H1 (cell line): Measurements from ENCODE around the gene KIAA1328. TPM values are rescaled to one million over a fixed set of nuclear protein-coding genes. Genes with fewer than 3 reads are reported as not detected.

Experiments
- CTCF ChIA-PET: fragments of 300-600 bp; sonication (Branson Sonifier 250); formaldehyde crosslinking; loops from one replicate; lab custom pipeline; 2021; ENCODE audit not compliant: partially characterized antibody; lab: Charles Lee
- POLR2A ChIA-PET: fragments of 300-600 bp; sonication (Branson Sonifier 250); formaldehyde crosslinking; loops from one replicate; lab custom pipeline; 2021; ENCODE audit warnings: inconsistent platforms; ENCODE audit not compliant: partially characterized antibody; lab: Charles Lee
- DNase-seq, 2 experiments: peaks; one replicate each; pipeline versions ENCODE4 v3.0.0 to v3.0.0-alpha.2; 2010 to 2022; ENCODE audit warnings: low spot score in 2 of 2, low read depth in 1 of 2, mixed read lengths in 1 of 2
- FAIRE-seq: peaks from 2 replicates; lab custom pipeline; 2011; peaks lifted over from hg19 to GRCh38; lab: Jason Lieb, UNC
- H2AFZ ChIP-seq: 2 replicates; pipeline ENCODE4 v1.8.1; 2012; ENCODE audit warnings: low read length, inconsistent platforms
- H2AK5ac ChIP-seq: 2 replicates; pipeline ENCODE4 v1.6.1; 2013; ENCODE audit warnings: low read depth, low read length
- H2BK120ac ChIP-seq: replicated peaks from 2 replicates; pipeline ENCODE3; 2013; ENCODE audit warnings: low read depth, low read length, inconsistent platforms
- H2BK12ac ChIP-seq: 2 replicates; pipeline ENCODE4 v1.6.1; 2013; ENCODE audit warnings: low read depth, low read length
- H2BK15ac ChIP-seq: 2 replicates; pipeline ENCODE4 v1.6.1; 2013; ENCODE audit warnings: low read length
- H2BK20ac ChIP-seq: 2 replicates; pipeline ENCODE4 v1.6.1; 2013; ENCODE audit warnings: low read length
- H2BK5ac ChIP-seq: 2 replicates; pipeline ENCODE4 v1.6.1; 2013; ENCODE audit warnings: low read depth, low read length
- H3K14ac ChIP-seq: 2 replicates; pipeline ENCODE4 v1.6.1; 2013; ENCODE audit warnings: inconsistent platforms; ENCODE audit not compliant: insufficient read length
- H3K18ac ChIP-seq: 2 replicates; pipeline ENCODE4 v1.6.1; 2013; ENCODE audit warnings: low read length; ENCODE audit errors: extremely low read depth
- H3K23ac ChIP-seq: 2 replicates; pipeline ENCODE4 v1.6.1; 2013; ENCODE audit warnings: inconsistent platforms; ENCODE audit not compliant: insufficient read length
- H3K23me2 ChIP-seq: 2 replicates; pipeline ENCODE4 v1.6.1; 2013; ENCODE audit warnings: low read depth, low read length
- H3K27ac ChIP-seq: 2 replicates; pipeline ENCODE4 v1.6.1; 2011; ENCODE audit warnings: low read depth, low read length, inconsistent platforms
- H3K27me3 ChIP-seq, 4 experiments: replicated peaks in 1 of 4; 1 replicate in 1 of 4; 2 replicates in 3 of 4; pipeline versions ENCODE4 v1.6.1 to v1.8.1; 2011 to 2013; ENCODE audit warnings: low read length in 3 of 4, mild to moderate bottlenecking in 3 of 4, inconsistent platforms in 2 of 4, mixed read lengths in 2 of 4, moderate library complexity in 1 of 4; ENCODE audit not compliant: control insufficient read depth in 3 of 4, insufficient read depth in 3 of 4; ENCODE audit errors: extremely low read depth in 1 of 4
- H3K36me3 ChIP-seq, 4 experiments: 2 replicates each; pipeline versions ENCODE4 v1.6.1 to v1.8.1; 2011 to 2013; ENCODE audit warnings: mild to moderate bottlenecking in 4 of 4, low read length in 3 of 4, moderate library complexity in 2 of 4, control low read depth in 1 of 4, inconsistent platforms in 1 of 4; ENCODE audit not compliant: insufficient read depth in 4 of 4, control insufficient read depth in 2 of 4
- H3K4ac ChIP-seq: replicated peaks from 2 replicates; pipeline ENCODE3; 2013; ENCODE audit warnings: low read length, low read depth, mixed read lengths, inconsistent platforms; ENCODE audit not compliant: insufficient read length
- H3K4me1 ChIP-seq, 4 experiments: replicated peaks in 1 of 4; 1 replicate in 1 of 4; 2 replicates in 3 of 4; pipeline versions ENCODE4 v1.6.1 to v1.8.1; 2011 to 2013; ENCODE audit warnings: low read length in 3 of 4, inconsistent platforms in 2 of 4, mixed read lengths in 1 of 4; ENCODE audit not compliant: insufficient read depth in 4 of 4, control insufficient read depth in 3 of 4
- H3K4me2 ChIP-seq, 2 experiments: 2 replicates each; pipeline versions ENCODE4 v1.6.1 to v1.8.1; 2011 to 2013; ENCODE audit warnings: low read depth in 2 of 2, low read length in 2 of 2, control low read depth in 1 of 2, inconsistent platforms in 1 of 2, mild to moderate bottlenecking in 1 of 2; ENCODE audit not compliant: insufficient read depth in 1 of 2
- H3K4me3 ChIP-seq, 4 experiments: fragments of 200-600, 300-600 bp in 1 of 4; sonication (generic), shearing (Covaris generic), sonication (Bioruptor Twin) in 1 of 4; 2 replicates each; pipeline versions ENCODE4 v1.5.1 to v1.8.1; 2011 to 2016; ENCODE audit warnings: low read length in 4 of 4, low read depth in 3 of 4, control low read depth in 2 of 4, inconsistent platforms in 2 of 4, mild to moderate bottlenecking in 2 of 4, mixed read lengths in 1 of 4, moderate library complexity in 1 of 4; ENCODE audit not compliant: insufficient read depth in 2 of 4; ENCODE audit errors: extremely low read depth in 1 of 4
- H3K56ac ChIP-seq: replicated peaks from 2 replicates; pipeline ENCODE3; 2013; ENCODE audit warnings: low read depth, mild to moderate bottlenecking, mixed read lengths, low read length, inconsistent platforms; ENCODE audit not compliant: insufficient read length
- H3K79me1 ChIP-seq: 2 replicates; pipeline ENCODE4 v1.6.1; 2013; ENCODE audit warnings: low read depth, low read length, control low read depth
- H3K79me2 ChIP-seq, 2 experiments: 2 replicates each; pipeline versions ENCODE4 v1.6.1 to v1.8.1; 2012 to 2013; ENCODE audit warnings: low read length in 2 of 2, mild to moderate bottlenecking in 2 of 2, inconsistent platforms in 1 of 2; ENCODE audit not compliant: insufficient read depth in 2 of 2, control insufficient read depth in 1 of 2
- H3K9ac ChIP-seq, 4 experiments: replicated peaks in 1 of 4; 1 replicate in 1 of 4; 2 replicates in 3 of 4; pipeline versions ENCODE4 v1.6.1 to v1.8.1; 2011 to 2013; ENCODE audit warnings: low read depth in 3 of 4, low read length in 3 of 4, control low read depth in 2 of 4, mild to moderate bottlenecking in 2 of 4, moderate library complexity in 2 of 4, inconsistent platforms in 1 of 4; ENCODE audit errors: extremely low read depth in 1 of 4
- H3K9me3 ChIP-seq, 2 experiments: 2 replicates each; pipeline versions ENCODE4 v1.6.1 to v1.8.1; 2012 to 2013; ENCODE audit warnings: mild to moderate bottlenecking in 2 of 2, moderate library complexity in 2 of 2, control low read depth in 1 of 2, inconsistent platforms in 1 of 2, low read depth in 1 of 2, low read length in 1 of 2, mixed read lengths in 1 of 2; ENCODE audit not compliant: insufficient read depth in 2 of 2
- H4K20me1 ChIP-seq, 2 experiments: replicated peaks in 1 of 2; 2 replicates each; pipeline versions ENCODE3 to v1.8.1; 2011 to 2013; ENCODE audit warnings: inconsistent platforms in 2 of 2, low read length in 2 of 2, mild to moderate bottlenecking in 1 of 2; ENCODE audit not compliant: insufficient read depth in 2 of 2, control insufficient read depth in 1 of 2
- H4K5ac ChIP-seq: 2 replicates; pipeline ENCODE4 v1.6.1; 2013; ENCODE audit warnings: low read length, low read depth, mixed read lengths, inconsistent platforms; ENCODE audit not compliant: insufficient read length
- H4K8ac ChIP-seq: 2 replicates; pipeline ENCODE4 v1.8.0; 2013; ENCODE audit warnings: mild to moderate bottlenecking, moderate library complexity, low read length, inconsistent platforms; ENCODE audit not compliant: insufficient read depth; ENCODE audit errors: extremely low read depth
- H4K91ac ChIP-seq: replicated peaks from 2 replicates; pipeline ENCODE3; 2013; ENCODE audit warnings: low read length, mixed read lengths, inconsistent platforms; ENCODE audit not compliant: insufficient read length
- BACH1 ChIP-seq: IDR thresholded peaks from 2 replicates; pipeline ENCODE4 v1.6.1; 2012; ENCODE audit warnings: low read length, improper control_type of control experiment
- EP300 ChIP-seq, 2 experiments: IDR thresholded peaks; 1 replicate in 1 of 2; 2 replicates in 1 of 2; pipeline ENCODE4 v1.6.1; 2011 to 2012; ENCODE audit warnings: low read depth in 2 of 2, low read length in 2 of 2, mild to moderate bottlenecking in 2 of 2, borderline replicate concordance in 1 of 2, inconsistent platforms in 1 of 2, moderate library complexity in 1 of 2
- KDM4A ChIP-seq: IDR thresholded peaks from one replicate; pipeline ENCODE4 v1.7.1; 2012; ENCODE audit warnings: low read depth, mild to moderate bottlenecking, moderate library complexity, low read length, inconsistent platforms; ENCODE audit not compliant: severe bottlenecking
- NANOG ChIP-seq: IDR thresholded peaks from 2 replicates; pipeline ENCODE4 v1.6.1; 2011; ENCODE audit warnings: low read length, low read depth, mild to moderate bottlenecking, inconsistent platforms; ENCODE audit not compliant: insufficient read depth, poor library complexity, severe bottlenecking
- PHF8 ChIP-seq: fragments of 200-600 bp; sonication (generic); conservative IDR thresholded peaks from 2 replicates; pipeline ENCODE4 v1.7.1; 2012; ENCODE audit warnings: low read depth, mild to moderate bottlenecking, inconsistent platforms, low read length, moderate library complexity
- WGBS, 2 experiments: shearing (Covaris generic) in 1 of 2; methylation state at CpG; one replicate each; pipeline versions ENCODE4 v1.1.6 to v1.1.7; 2013 to 2015; ENCODE audit warnings: low lambda C conversion rate in 2 of 2, mixed read lengths in 2 of 2, inconsistent platforms in 1 of 2, low coverage in 1 of 2, missing lambda C conversion rate in 1 of 2; ENCODE audit not compliant: insufficient replicate concordance in 2 of 2, insufficient coverage in 1 of 2, insufficient read length in 1 of 2; ENCODE audit errors: extremely low coverage in 1 of 2, missing lambda C conversion rate in 1 of 2; 5-methylcytosine and 5-hydroxymethylcytosine counted together
- polyA plus RNA-seq, 7 experiments: library from polyadenylated mRNA; depleted of rRNA in 3 of 7; stranded (reverse) in 5 of 7; unstranded in 2 of 7; fragments of >200 nt in 5 of 7; fragments of 200-250 nt in 2 of 7; gene quantifications; 1 replicate in 5 of 7; 2 replicates in 1 of 7; 4 replicates in 1 of 7; pipeline versions ENCODE4 v1.2.1 to v1.2.3, GENCODE V29; 2011 to 2013; ENCODE audit warnings: missing spikeins in 2 of 7, mixed read lengths in 2 of 7
- total RNA-seq: library from RNA; stranded (reverse); fragmentation: NEBNext Ultra II Directional; extraction: Animal tissue kit (Norgen Biotek cat#: 25700); gene quantifications from 2 replicates; pipeline ENCODE4 v1.2.1, GENCODE V29; 2021

KIAA1328 gene
- total and polyA plus RNA-seq, 2 of the 8 experiments (the other 6 are each of a cell fraction or from before 2014, with no cell fraction given) = 2.6 to 5.7 TPM

DNA sequence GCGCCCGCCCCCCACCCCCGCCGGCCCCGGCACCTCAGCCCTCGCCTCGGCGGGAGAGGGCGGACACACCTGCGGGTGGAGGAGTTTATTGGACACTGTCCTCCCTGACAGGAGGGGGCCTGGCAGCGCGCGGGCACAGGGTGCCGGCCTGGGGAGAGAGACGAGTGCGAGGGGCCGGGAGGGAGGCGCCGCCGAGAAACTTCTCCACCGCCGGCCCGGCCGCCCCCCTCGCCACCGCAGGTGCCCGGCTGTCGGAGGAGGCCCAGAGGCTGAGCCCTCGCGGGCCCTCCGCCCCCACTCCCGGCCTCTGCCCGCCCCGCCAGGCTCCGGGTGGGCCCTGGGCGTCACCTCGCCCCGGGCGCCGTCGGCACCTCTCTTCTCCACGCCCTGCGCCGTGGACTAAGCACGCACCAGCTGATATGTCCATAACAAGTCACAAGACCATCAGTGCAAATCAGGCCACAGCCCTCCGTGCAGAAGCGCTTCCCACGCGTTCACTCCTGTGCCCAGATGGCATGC, 425.4 kb downstream of the KIAA1328 start:
- H3K14ac ChIP-seq = no peak overlapping the region
- H4K8ac ChIP-seq = peak overlapping the region; percentile 58; the same call in 1 of the 2 replicates
- no peaks in the 10 kb centered on the region for H3K36me3 ChIP-seq
- H2BK12ac ChIP-seq = no peak overlapping the region
- no peak overlapping the region for H2BK120ac ChIP-seq
- H2BK5ac ChIP-seq = no peak overlapping the region
- no peak overlapping the region for H3K27ac ChIP-seq
- H3K4me1 ChIP-seq = peaks cover 0 to 15% (median 7%) of the 10 kb centered on the region in 4 experiments; a peak in 6 of 7 replicates
- no peak overlapping the region for H2AK5ac ChIP-seq
- no peak overlapping the region; the same call in 1 of the 2 replicates for H3K18ac ChIP-seq
- H2AFZ ChIP-seq = peak overlapping the region; percentile 87; the same call in 1 of the 2 replicates
- H3K79me2 ChIP-seq = no peaks in the 10 kb centered on the region
- H3K27me3 ChIP-seq = peaks cover 5 to 31% (median 22%) of the 10 kb centered on the region in 4 experiments
- peaks cover 0 to 5% of the 10 kb centered on the region in 2 experiments for H4K20me1 ChIP-seq
- FAIRE-seq (no peak), DNase-seq (peak in 1 of 2 experiments; percentile 66)
- 24% methylated on average over 11 of the region's 49 CpGs; no CpG with 5 or more reads in 1 of the 2 experiments for WGBS, 2 experiments
- H3K56ac ChIP-seq = no peak overlapping the region
- peaks cover 7% of the 10 kb centered on the region; the same call in 1 of the 2 replicates for H3K23me2 ChIP-seq
- no peak overlapping the region for H2BK20ac ChIP-seq
- POLR2A ChIA-PET = interaction anchor here (1.1 kb wide), 1 partner anchor 169 kb away, joined by 3 read pairs; no protein-coding TSS in a partner anchor
- H3K4ac ChIP-seq = no peak overlapping the region
- H3K4me2 ChIP-seq = peak overlapping the region; percentile 75 to 98
- H4K91ac ChIP-seq = no peak overlapping the region
- H2BK15ac ChIP-seq = no peak overlapping the region
- CTCF ChIA-PET = interaction anchor here (1.2 to 3.2 kb wide), 7 partner anchors 9 to 312 kb away, joined by 3 to 12 read pairs (median 3); no protein-coding TSS in a partner anchor
- peak overlapping the region; percentile 59 to 88 (median 62) for H3K4me3 ChIP-seq
- no peak overlapping the region for H3K23ac ChIP-seq
- no peak overlapping the region for H4K5ac ChIP-seq
- peak overlapping the region in 3 of 4 experiments; percentile 8 to 44 (median 24); a peak in 3 of 7 replicates for H3K9ac ChIP-seq
- TF ChIP-seq BACH1 (no peak), PHF8 (peak; percentile 51; the same call in 1 of the 2 replicates), EP300 (IDR thresholded peaks at IDR 0.05; ENCODE audit: borderline replicate concordance in 1 of 2, low read depth in 2 of 2, low read length in 2 of 2) (no peak), KDM4A (peak; percentile 63), NANOG (no peak)
- no peaks in the 10 kb centered on the region for H3K9me3 ChIP-seq
- H3K79me1 ChIP-seq = no peaks in the 10 kb centered on the region
